D341Med (cell line): Measurements from ENCODE around the gene SPAAR.
"Not testable (repeated sequence)": the region's sequence is repeated elsewhere in the genome, so short reads cannot be mapped to it uniquely, and the experiment has no call there.

Experiments
- DNase-seq: peaks from one replicate; pipeline ENCODE4 v3.0.0; 2012; ENCODE audit warnings: low spot score

The SPAAR gene

DNA sequence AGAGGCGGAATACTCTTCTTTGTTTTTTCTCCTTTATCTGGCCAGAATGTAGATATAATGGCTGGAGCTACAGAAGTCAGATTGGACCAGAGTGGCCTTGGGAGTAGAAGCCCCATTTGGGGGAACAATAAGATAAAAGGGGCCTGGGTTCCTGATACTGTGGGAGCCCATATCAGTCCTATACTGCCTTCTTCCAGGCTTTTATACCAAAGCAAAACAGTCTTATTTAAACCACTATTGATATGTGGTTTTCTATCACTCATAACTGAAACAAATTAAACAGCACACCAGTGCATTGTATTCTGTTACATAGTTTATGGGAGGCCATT is 14.3 kb downstream of the SPAAR start:
- DNase-seq, result no peak

DNA sequence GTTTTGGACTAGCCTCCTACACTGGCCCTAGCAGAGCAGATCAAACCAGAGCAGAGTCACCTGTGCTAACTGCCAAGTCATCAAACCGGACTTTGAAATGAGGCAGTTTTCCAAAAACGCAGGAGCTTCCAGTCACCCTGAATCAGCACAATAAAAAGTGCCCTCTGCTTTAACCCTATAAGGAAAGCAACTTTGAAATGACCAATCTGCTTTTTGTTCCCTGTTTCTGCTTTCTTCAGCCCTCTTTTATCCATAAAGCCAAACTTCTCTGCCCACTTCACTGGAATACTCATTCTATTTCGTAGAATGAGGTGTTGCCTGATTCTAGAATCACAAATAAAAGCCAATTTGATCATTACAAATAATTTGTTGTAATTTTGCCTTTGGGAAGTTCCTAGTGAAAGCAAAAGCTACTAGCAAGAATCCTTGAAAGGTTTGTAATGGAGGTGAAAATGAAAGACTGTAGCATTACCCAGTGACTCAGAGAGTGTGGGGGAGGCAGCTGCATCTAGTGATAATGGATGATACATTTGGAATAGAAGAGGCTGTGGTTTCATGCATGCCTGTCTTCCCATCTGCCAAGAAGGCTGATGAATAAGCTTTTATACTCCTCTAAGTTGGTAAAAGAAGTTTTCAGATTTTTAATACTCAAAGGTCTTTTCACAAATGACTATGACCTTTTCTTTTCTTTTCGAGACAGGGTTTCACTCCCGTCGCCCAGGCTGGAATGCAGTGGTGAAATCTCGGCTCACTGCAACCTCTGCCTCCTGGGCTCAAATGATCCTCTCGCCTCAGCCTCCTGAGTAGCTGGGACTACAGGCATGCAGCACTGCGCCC is 14.9 kb downstream of the SPAAR start:
- no peak for DNase-seq

DNA sequence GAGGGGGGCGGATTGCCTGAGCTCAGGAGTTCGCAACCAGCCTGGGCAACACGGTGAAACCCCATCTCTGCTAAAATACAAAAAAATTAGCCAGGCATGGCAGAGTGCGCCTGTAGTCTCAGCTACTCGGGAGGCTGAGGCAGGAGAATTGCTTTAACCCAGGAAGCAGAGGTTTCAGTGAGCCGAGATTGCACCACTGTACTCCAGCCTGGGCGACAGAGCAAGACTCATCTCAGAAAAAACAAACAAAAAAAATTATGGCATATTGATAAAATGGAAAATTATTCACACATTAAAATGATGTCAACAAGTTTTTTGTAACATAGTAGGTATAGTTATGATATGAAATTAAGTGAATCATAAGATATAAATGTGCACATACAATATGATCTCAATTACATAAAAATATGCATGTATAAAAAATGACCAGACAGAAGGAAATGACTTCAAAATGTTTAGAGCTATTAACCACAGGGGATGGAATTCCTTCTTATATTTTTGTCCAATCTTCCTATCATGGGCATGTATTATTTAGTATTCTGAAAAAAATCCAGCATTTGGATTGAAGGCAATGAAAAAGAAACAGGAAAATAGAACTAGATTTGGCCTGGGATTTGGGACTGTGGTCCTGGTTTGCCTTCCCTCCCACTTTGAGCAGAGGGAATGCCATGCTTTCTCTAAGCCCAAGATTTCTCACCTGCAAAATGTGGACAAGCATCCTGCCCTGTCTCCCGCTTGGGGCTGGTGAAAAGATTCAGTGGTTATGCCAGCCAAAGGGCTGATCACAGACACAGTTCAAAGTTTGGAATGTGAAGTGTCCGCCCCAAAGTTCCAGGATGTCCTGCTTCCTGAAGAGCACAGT is 19.5 kb downstream of the SPAAR start:
- DNase-seq, result no peak

- no peak for DNase-seq
Measured at GRCh38 chr9:35929453-35929718, 20.1 kb downstream of the SPAAR start.

DNA sequence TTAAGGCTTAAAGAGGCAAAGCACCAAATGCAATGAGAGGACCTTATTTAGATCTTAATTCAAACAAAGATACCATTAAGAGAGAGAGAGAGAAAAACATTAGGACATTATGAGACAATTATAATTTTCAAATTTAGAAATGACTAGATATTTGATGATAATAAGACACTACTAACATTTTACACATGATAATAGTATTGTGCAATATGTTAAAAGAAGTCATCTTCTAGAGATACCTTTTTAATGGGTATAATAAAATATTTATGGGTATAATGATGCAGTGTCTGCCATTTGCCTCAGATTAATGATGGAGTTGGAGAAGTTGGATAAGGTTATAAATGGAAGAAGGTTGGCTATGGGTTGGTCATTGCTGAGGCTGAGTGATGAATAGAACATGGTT is 21.2 kb downstream of the SPAAR start:
- DNase-seq, result no peak

DNA sequence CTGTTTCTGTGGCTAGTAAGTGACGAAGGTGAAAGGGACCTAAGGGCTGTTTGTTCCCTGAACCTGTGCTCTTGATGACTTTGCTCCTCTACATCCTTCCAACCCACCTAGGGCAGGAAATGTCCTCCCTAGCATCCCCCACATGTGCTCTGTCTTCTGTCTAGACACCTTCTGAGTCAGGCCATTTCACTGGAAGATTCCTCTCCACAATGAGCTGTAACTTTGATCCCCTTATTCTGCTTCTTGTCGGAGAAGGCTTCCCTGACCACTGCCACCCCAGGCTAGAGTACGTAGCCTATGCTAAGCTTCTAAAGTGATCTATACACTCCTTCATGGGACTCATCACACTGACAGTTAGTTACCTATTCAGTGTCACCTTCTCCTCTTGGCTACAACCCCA is 21.7 kb downstream of the SPAAR start:
- no peak for DNase-seq

GRCh38 chr9:35932735-35933134 is 23.4 kb downstream of the SPAAR start:
- no peak for DNase-seq

GRCh38 chr9:35933550-35934067 is 24.3 kb downstream of the SPAAR start:
- no peak for DNase-seq

DNA sequence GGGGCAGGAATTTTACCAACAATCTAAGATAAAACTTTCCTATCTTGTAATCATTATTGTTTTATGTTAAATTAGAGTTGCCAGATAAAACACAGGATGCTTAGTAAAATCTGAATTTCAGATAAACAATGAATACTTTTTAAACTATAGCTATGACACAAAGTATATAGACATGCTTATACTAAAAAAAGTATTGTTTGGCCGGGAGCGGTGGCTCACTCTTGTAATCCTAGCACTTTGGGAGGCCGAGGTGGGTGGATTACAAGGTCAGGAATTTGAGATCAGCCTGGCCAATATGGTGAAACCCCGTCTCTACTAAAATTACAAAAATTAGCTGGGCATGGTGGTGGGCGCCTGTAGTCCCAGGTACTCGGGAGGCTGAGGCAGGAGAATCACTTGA is 24.8 kb downstream of the SPAAR start:
- not testable (repeated sequence) for DNase-seq

- no peak for DNase-seq
Measured at GRCh38 chr9:35935261-35935660, 26.0 kb downstream of the SPAAR start.

GRCh38 chr9:35935755-35936509 is 26.6 kb downstream of the SPAAR start:
- DNase-seq, result no peak

DNA sequence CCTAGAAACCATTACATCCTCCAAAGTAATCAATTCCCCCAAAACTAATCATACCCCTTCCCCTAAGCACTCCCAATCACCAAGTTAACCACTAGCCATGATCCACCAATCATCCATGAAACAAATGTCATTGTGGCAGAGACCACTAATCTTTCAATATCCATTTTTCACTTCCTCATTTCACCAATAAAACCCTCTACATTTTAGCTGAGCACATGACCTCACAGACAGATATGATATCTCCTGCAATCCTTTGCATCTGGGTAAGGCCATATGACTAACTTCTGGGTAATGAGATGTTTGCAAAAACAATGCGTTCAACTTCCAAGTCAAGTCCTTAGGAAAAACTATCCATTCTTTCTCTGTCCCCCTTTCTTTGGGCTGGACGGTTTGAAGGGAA is 27.9 kb downstream of the SPAAR start:
- no peak for DNase-seq

GRCh38 chr9:35938474-35939356 is 29.4 kb downstream of the SPAAR start:
- no peak for DNase-seq

DNA sequence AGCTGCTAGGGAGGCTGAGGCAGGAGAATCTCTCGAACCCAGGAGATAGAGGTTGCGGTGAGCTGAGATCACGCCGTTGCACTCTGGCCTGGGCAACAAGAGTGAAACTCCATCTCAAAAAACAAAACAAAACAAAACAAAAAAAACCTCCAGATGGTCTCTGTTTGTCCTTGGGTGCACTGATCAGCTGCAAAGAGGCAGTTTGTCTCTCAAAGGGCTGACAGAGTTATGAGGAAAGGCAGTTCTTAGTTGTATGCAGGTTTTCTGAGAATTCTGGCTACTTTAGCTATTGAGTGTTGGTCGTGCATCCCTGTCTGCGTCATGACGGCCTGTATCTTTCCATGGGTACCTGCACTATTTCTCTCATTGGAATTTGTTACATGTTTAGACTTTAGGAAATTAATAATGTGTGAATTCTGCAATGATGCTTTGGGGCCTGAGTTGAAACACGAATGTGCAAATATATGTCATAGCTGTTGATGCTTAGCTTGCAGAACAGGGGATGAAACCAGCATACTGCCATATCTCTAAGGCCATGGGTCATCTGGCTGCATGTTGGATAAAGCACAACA is 30.5 kb downstream of the SPAAR start:
- DNase-seq, result no peak

GRCh38 chr9:35940458-35941407 is 31.4 kb downstream of the SPAAR start:
- DNase-seq, result no peak

DNA sequence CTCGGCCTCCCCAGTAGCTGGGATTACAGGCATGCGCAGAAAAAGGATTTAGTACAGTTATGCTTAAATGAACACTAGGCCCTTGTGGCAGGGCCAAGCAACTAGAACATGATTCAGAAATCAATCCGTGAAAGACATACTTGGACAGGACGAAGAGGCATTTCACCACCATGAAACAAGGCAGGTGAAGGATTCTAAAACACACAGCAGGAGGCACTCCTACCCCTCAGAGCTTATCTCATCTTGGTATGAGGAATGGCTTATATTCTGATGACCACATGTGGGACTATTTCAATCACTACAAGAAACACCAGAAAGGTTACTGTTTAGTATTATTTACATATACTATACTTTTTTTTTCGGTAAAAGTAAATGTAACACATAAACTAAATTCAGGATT is 33.0 kb downstream of the SPAAR start:
- no peak for DNase-seq

GRCh38 chr9:35944173-35944572 is 34.9 kb downstream of the SPAAR start:
- DNase-seq, result no peak

- DNase-seq, result no peak
Measured at GRCh38 chr9:35944841-35945240, 35.6 kb downstream of the SPAAR start.

GRCh38 chr9:35945341-35946018 is 36.2 kb downstream of the SPAAR start:
- DNase-seq, result peak; percentile 90

- no peak for DNase-seq
Measured at GRCh38 chr9:35948451-35948850, 39.2 kb downstream of the SPAAR start.
